Transverse colon (tissue), 4 donors: ENCODE data around the gene LDLRAD1.
"Not testable (repeated sequence)": the region's sequence is repeated elsewhere in the genome, so short reads cannot be mapped to it uniquely, and the experiment has no call there.

Source experiments
- POLR2A ChIP-seq: fragments of 450-650 bp; IDR thresholded peaks from one replicate; pipeline ENCODE4 v1.6.1; 2016; ENCODE audit warnings: antibody characterized with exemption, mild to moderate bottlenecking, moderate library complexity
- POLR2AphosphoS5 ChIP-seq, 3 donors: sonication (generic); formaldehyde crosslinking; IDR thresholded peaks; one replicate each; pipeline ENCODE4 v1.6.1; 2016; ENCODE audit warnings: antibody characterized with exemption in 3 of 3
- TF ChIP-seq, protein P1 (sequence below), 5 experiments: fragments of 200-600 bp in 3 of 5; fragments of 450-650 bp in 2 of 5; sonication (generic) in 3 of 5; IDR thresholded peaks; 1 replicate in 2 of 5; 2 replicates in 3 of 5; pipeline ENCODE4 v1.5.1; 2016 to 2017; ENCODE audit warnings: antibody characterized with exemption in 5 of 5, inconsistent platforms in 3 of 5, mild to moderate bottlenecking in 2 of 5, moderate library complexity in 1 of 5

DNA sequence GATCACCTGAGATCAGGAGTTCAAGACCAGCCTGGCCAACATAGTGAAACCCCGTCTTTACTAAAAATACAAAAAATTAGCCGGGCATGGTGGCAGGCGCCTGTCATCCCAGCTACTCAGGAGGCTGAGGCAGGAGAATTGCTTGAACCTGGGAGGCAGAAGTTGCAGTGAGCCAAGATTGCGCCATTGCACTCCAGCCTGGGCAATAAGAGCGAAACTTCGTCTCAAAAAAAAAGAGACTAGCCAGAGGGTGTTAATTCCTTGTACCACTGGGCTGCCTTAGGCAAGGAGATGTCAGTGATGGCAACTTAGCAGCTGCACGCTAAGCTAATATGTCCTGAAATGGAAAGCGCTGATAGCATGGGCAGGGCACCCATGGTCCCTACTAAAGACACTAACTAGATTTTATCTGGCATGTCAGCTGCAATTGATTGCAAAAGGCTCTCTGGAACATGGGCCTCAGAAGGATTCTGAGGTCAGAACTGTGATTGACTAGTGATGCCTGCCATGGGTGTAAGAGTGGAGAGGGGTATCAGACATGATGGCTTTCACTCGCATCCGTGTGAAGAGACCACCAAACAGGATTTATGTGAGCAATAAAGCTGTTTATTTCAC is 1.7 kb upstream of the LDLRAD1 start:
- TF ChIP-seq, protein P1, sequence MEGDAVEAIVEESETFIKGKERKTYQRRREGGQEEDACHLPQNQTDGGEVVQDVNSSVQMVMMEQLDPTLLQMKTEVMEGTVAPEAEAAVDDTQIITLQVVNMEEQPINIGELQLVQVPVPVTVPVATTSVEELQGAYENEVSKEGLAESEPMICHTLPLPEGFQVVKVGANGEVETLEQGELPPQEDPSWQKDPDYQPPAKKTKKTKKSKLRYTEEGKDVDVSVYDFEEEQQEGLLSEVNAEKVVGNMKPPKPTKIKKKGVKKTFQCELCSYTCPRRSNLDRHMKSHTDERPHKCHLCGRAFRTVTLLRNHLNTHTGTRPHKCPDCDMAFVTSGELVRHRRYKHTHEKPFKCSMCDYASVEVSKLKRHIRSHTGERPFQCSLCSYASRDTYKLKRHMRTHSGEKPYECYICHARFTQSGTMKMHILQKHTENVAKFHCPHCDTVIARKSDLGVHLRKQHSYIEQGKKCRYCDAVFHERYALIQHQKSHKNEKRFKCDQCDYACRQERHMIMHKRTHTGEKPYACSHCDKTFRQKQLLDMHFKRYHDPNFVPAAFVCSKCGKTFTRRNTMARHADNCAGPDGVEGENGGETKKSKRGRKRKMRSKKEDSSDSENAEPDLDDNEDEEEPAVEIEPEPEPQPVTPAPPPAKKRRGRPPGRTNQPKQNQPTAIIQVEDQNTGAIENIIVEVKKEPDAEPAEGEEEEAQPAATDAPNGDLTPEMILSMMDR (IDR thresholded peaks at IDR 0.05) = not testable (repeated sequence)
- not testable (repeated sequence) for TF ChIP-seq POLR2A; POLR2AphosphoS5 (IDR thresholded peaks at IDR 0.05)
